ENCODE measurements around the gene AFF3.
"Not testable (repeated sequence)": the region's sequence is repeated elsewhere in the genome, so short reads cannot be mapped to it uniquely, and the experiment has no call there.

Gene AFF3

DNA sequence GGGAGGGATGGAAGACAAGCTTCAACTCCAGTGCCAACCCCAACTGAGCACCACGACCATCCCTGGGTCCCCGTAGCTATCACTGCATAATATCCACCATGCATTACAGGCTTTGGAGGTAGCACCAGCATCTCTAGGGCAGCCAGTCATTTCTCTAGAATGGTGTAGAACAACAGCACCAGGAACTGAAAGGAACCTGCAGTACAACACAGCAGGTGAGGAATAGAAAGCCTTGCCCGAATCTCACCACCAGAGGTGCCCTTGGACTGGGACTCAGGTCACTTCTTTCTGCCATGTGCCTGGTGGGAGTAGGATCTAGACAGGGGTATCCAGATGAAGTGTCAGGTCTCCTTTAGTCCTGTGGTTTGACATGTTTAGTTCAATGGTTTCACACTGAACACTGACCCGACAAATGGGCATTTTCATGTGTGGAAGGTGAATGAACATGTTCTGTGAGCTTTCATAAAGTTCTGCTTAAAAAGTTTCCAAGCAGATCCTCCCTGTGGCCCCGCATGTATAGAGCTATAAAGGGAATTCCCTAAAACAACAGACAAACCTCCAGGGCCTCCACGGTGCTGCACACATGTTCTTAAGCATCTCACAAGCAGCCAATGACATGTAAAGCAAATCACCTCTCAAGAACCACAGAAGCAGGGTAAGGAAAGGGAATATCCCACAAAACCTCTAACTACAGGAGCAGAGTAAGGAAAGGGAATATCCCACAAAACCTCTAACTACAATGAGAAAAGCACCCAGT, 208.3 kb downstream of the AFF3 start:
- no peak for FAIRE-seq
- no peak for DNase-seq (ENCODE audit: low spot score)

DNA sequence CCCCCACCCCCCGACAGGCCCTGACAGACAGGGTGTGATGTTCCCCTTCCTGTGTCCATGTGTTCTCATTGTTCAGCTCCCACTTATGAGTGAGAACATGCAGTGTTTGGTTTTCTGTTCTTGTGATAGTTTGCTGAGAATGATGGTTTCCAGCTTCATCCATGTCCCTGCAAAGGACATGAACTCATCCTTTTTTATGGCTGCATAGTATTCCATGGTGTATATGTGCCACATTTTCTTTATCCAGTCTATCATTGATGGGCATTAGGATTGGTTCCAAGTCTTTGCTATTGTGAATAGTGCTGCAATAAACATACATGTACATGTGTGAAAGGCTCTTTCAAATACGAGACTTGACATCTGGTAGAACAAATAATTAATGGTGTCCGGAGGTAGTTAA, 208.9 kb downstream of the AFF3 start:
- not testable (repeated sequence) for FAIRE-seq; DNase-seq (ENCODE audit: low spot score)

DNA sequence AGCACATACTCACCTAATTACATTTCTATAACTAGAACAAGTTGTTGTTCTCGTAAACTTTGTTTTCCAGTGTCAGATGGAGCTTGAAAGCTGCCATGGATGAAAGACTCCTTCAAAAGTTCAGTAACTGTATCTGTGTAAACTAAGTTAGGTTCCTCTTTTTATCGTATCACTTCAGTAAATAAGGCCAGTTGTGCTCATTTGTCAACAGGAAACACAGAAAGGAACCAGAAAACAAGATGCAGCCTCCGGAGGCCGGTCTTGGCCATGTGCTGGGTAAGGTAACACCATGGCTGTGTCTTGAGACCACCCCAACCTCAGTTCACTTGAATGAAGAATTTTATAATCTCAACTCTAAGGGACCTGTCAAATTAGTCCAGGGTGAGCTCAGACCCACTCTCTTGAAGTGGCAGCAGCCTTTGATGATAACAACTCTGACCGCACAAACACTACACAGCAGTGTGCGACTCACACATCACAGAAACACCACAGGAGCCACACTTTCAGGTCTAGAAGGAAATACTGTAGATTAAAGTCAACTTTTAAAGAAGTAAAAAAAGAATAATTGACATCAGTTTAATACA, 213.8 kb downstream of the AFF3 start:
- FAIRE-seq: no peak

DNA sequence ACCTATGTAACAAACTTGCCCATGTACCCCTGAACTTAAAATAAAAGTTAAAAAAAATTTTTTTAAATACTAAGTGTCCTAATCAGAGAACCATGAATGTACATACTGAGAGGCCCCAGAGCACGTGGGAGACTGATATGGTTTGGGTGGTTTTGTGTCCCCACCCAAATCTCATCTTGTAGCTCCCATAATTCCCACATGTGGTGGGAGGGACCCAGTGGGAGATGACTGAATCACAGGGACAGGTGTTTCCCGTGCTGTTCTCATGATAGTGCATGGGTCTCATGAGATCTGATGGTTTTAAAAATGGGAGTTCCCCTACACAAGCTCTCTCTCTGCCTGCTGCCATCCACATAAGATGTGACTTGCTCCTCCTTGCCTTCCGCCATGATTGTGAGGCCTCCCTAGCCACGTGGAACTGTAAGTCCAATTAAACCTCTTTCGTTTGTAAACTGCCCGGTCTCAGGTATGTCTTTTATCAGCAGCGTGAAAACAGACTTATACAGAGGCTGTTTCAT, 214.6 kb downstream of the AFF3 start:
- not testable (repeated sequence) for DNase-seq (ENCODE audit: low spot score); FAIRE-seq

More for the DNA sequence above, 213.8 kb downstream of the AFF3 start:
- no peak for DNase-seq (ENCODE audit: low spot score)

DNA sequence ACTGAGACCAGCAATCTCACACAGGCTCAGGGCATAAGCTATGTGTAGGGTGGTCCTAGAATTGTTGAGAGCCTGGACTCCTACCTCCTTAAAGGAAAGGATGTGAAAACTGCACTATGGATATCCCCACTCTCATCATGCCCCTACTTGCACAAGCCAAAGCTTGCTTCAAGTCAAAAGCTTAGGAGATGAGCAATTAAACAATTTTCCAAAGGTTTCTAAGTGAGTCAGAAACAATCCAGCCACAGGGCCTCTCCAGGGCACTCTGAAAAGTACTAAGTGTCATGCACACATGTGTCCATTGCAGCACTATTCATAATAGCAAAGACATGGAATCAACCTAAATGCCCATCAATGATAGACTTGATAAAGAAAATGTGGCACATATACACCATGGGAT, 215.4 kb downstream of the AFF3 start:
- DNase-seq (ENCODE audit: low spot score) (no peak), FAIRE-seq (no peak)

DNA sequence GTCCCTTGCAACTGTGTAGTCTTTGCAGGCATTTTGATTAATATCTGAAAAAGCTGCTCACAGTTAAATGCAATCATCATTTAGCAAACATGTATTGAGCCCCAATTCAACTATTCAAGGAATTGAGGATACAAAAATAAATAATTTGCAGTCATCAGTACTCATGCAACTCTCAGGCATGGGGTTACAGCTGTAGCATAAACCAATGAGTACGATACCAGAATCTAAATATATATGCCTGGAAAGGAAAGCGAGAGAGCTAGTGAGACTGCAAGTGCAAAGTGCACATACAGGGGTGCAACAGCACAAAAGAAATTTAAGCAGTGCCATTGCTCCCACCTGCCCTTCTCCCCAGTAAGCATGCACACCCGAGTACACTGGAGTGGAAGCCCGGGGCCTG, 216.4 kb downstream of the AFF3 start:
- no peak for DNase-seq (ENCODE audit: low spot score)
- FAIRE-seq: no peak

- no peak for DNase-seq (ENCODE audit: low spot score)
- no peak for FAIRE-seq
Observed at GRCh38 chr2:99922664-99923063, 219.7 kb downstream of the AFF3 start.

DNA sequence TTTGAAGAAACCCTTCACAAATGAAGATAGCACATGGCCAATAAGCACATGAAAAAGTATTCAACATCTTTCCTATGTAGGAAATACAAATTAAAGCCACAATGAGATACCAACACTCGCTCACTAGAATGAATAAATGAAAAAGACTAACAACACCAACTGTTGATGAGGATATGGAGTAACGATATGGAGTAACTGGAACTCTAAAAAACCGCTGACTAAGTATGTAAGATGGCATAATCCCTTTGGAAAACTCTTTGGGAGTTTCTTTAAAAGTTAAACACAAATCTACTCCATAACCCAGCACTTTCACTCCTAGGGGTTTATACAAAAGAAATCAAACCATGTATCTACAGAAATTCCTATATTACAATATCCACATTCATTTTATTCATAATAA, 220.5 kb downstream of the AFF3 start:
- no peak for FAIRE-seq
- DNase-seq (ENCODE audit: low spot score): no peak

GRCh38 chr2:99918389-99918788, 224.0 kb downstream of the AFF3 start:
- no peak for FAIRE-seq
- no peak for DNase-seq (ENCODE audit: low spot score)

- no peak for FAIRE-seq
- DNase-seq (ENCODE audit: low spot score): no peak
Observed at GRCh38 chr2:99915108-99915675, 227.2 kb downstream of the AFF3 start.

- FAIRE-seq (no peak), DNase-seq (ENCODE audit: low spot score) (no peak)
Observed at GRCh38 chr2:99911736-99912135, 230.7 kb downstream of the AFF3 start.

- FAIRE-seq (no peak), DNase-seq (ENCODE audit: low spot score) (no peak)
Observed at GRCh38 chr2:99910902-99911301, 231.5 kb downstream of the AFF3 start.

DNA sequence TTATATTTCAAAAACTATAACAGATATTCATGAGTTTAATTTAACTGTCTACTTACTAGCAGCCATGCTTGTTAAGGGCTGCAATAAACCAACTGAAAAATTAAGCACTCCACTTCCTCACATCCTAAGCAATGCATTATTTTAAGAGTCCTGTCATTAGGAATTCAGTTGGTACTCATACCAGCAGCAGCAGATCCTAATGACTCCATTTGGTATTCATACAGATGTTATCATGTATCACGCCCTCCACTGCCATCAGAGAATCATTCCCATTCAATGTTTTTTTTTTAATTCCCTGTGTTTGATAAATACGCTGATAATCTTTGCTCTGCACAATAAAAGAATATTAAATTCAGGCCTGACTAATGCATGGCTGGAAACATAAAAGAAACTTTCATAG, 236.8 kb downstream of the AFF3 start:
- FAIRE-seq (no peak), DNase-seq (ENCODE audit: low spot score) (no peak)

GRCh38 chr2:99905025-99905424, 237.4 kb downstream of the AFF3 start:
- FAIRE-seq: no peak
- no peak for DNase-seq (ENCODE audit: low spot score)

- DNase-seq (ENCODE audit: low spot score) (no peak), FAIRE-seq (no peak)
Observed at GRCh38 chr2:99903981-99904380, 238.4 kb downstream of the AFF3 start.

GRCh38 chr2:99900556-99900955, 241.8 kb downstream of the AFF3 start:
- no peak for DNase-seq (ENCODE audit: low spot score)
- no peak for FAIRE-seq

DNA sequence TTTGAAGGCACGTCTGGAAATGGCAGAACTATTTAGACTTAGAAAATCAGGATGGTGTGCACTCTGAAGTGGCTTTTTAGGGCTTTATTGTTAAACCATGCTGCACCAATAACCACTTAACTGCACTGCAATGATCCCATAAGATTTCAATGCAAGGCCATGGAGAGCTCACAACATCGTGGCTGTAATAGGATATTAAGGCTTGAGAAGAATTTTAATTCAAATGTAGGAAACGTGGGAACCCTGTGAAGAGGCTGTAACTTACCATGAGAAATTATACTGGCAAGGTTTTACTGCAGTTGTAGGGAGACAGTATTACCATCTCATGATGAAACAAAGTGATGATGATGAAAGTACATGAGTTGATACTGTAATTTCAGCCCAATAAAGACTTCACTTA, 242.5 kb downstream of the AFF3 start:
- DNase-seq (ENCODE audit: low spot score) (no peak), FAIRE-seq (no peak)

GRCh38 chr2:99899058-99899855, 243.1 kb downstream of the AFF3 start:
- DNase-seq (ENCODE audit: low spot score): no peak
- no peak for FAIRE-seq

DNA sequence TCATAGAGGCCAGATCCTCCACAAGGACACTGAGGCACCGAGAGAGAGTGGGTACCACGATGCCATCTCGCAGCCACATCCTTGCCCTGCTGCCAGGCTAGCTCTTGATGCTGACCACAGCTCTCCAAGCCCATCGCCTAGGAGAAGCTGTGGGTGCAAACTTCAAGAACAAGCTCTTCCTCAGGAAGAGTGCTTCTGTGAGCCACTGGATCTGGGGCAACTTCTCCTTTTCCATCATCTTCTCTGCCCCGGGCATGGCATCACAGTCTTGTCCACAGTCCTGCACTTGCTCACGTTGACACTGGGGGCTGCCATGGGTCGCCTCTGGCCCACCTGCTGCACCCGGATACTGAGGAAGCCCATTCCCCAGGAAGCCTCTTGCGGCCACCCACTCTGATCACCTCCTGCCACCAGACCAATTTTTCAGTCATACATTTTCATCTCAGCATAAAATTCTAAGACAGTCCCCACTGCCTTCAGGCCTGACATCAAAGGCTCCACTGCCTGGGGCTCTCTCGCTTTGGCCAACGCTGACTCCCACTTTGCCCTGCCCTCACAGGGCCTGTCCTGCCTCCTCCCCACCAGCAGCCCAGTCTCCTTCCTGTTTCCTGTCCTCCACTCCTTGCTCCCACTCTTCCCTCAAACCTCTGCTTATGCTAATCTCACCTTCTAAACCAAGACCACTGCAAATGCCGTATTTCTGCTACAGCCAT, 243.9 kb downstream of the AFF3 start:
- peak; percentile 84 for FAIRE-seq
- DNase-seq (ENCODE audit: low spot score): no peak

- DNase-seq (ENCODE audit: low spot score): no peak
Observed at GRCh38 chr2:99891428-99891780, 251.0 kb downstream of the AFF3 start.

More at GRCh38 chr2:99891428-99891780, 251.0 kb downstream of the AFF3 start:
- FAIRE-seq: peak; percentile 17
